ENCODE measurements around the gene DUSP5.

The DUSP5 gene

GRCh38 chr10:110510730-110511129 lies 13.0 kb downstream of the DUSP5 start:
- no peak for TF ChIP-seq POLR2A (IDR thresholded peaks at IDR 0.05; ENCODE audit: low read depth, low read length)
- no peak for DNase-seq (ENCODE audit: insufficient read length, low spot score)
- FAIRE-seq, result no peak

- TF ChIP-seq POLR2A (IDR thresholded peaks at IDR 0.05; ENCODE audit: low read depth, low read length), result no peak
- FAIRE-seq (no peak), DNase-seq (ENCODE audit: insufficient read length, low spot score) (no peak)
These were observed 14.2 kb downstream of the DUSP5 start for GRCh38 chr10:110511734-110512449.

- TF ChIP-seq POLR2A (IDR thresholded peaks at IDR 0.05; ENCODE audit: low read depth, low read length), result no peak
- FAIRE-seq, result peak; percentile 36
- DNase-seq (ENCODE audit: insufficient read length, low spot score), result peak; percentile 71
These were observed 14.9 kb downstream of the DUSP5 start for GRCh38 chr10:110512461-110513187.

GRCh38 chr10:110513949-110514348 lies 16.2 kb downstream of the DUSP5 start:
- DNase-seq (ENCODE audit: insufficient read length, low spot score), result no peak

GRCh38 chr10:110514848-110515247 lies 17.1 kb downstream of the DUSP5 start:
- TF ChIP-seq POLR2A (IDR thresholded peaks at IDR 0.05; ENCODE audit: low read depth, low read length), result no peak
- FAIRE-seq (no peak), DNase-seq (ENCODE audit: insufficient read length, low spot score) (no peak)

More at GRCh38 chr10:110513949-110514348, 16.2 kb downstream of the DUSP5 start:
- no peak for FAIRE-seq
- TF ChIP-seq POLR2A (IDR thresholded peaks at IDR 0.05; ENCODE audit: low read depth, low read length), result no peak

GRCh38 chr10:110516815-110517492 lies 19.2 kb downstream of the DUSP5 start:
- no peak for TF ChIP-seq POLR2A (IDR thresholded peaks at IDR 0.05; ENCODE audit: low read depth, low read length)
- FAIRE-seq (no peak), DNase-seq (ENCODE audit: insufficient read length, low spot score) (no peak)

- FAIRE-seq, result peak; percentile 30
- no peak for TF ChIP-seq POLR2A (IDR thresholded peaks at IDR 0.05; ENCODE audit: low read depth, low read length)
- no peak for DNase-seq (ENCODE audit: insufficient read length, low spot score)
These were observed 24.8 kb downstream of the DUSP5 start for GRCh38 chr10:110522365-110522988.

GRCh38 chr10:110523736-110524135 lies 26.0 kb downstream of the DUSP5 start:
- FAIRE-seq, result no peak
- no peak for TF ChIP-seq POLR2A (IDR thresholded peaks at IDR 0.05; ENCODE audit: low read depth, low read length)

GRCh38 chr10:110524179-110524858 lies 26.6 kb downstream of the DUSP5 start:
- no peak for FAIRE-seq

More at GRCh38 chr10:110523736-110524135, 26.0 kb downstream of the DUSP5 start:
- no peak for DNase-seq (ENCODE audit: insufficient read length, low spot score)

GRCh38 chr10:110524859-110525232 lies 27.1 kb downstream of the DUSP5 start:
- no peak for FAIRE-seq
- TF ChIP-seq POLR2A (IDR thresholded peaks at IDR 0.05; ENCODE audit: low read depth, low read length), result no peak
- no peak for DNase-seq (ENCODE audit: insufficient read length, low spot score)

More at GRCh38 chr10:110524179-110524858, 26.6 kb downstream of the DUSP5 start:
- no peak for DNase-seq (ENCODE audit: insufficient read length, low spot score)
- TF ChIP-seq POLR2A (IDR thresholded peaks at IDR 0.05; ENCODE audit: low read depth, low read length), result no peak

GRCh38 chr10:110525349-110526260 lies 27.9 kb downstream of the DUSP5 start:
- DNase-seq (ENCODE audit: insufficient read length, low spot score) (peak; percentile 65), FAIRE-seq (no peak)
- no peak for TF ChIP-seq POLR2A (IDR thresholded peaks at IDR 0.05; ENCODE audit: low read depth, low read length)

GRCh38 chr10:110527731-110528171 lies 30.0 kb downstream of the DUSP5 start:
- TF ChIP-seq POLR2A (IDR thresholded peaks at IDR 0.05; ENCODE audit: low read depth, low read length), result no peak
- FAIRE-seq (no peak), DNase-seq (ENCODE audit: insufficient read length, low spot score) (no peak)

All from H54 (cell line).